Liver (tissue), 9 donors: ENCODE results near the gene RTP1. TPM values are rescaled to one million over a fixed set of nuclear protein-coding genes. Genes with fewer than 3 reads are reported as not detected.

Source experiments
- DNase-seq: peaks from one replicate; pipeline ENCODE4 v3.0.0-alpha.2; 2017; ENCODE audit warnings: low spot score
- H3K27ac ChIP-seq, 2 donors: one replicate each; pipeline ENCODE4 v1.7.0; 2013; ENCODE audit warnings: inconsistent platforms in 2 of 2, low read length in 2 of 2, control low read depth in 1 of 2, low read depth in 1 of 2, mild to moderate bottlenecking in 1 of 2
- H3K27me3 ChIP-seq, 4 donors: one replicate each; pipeline versions ENCODE4 v1.6.1 to v1.7.0; 2013; ENCODE audit warnings: low read length in 3 of 4, inconsistent platforms in 1 of 4, mild to moderate bottlenecking in 1 of 4, moderate library complexity in 1 of 4; ENCODE audit not compliant: control insufficient read depth in 4 of 4, insufficient read depth in 4 of 4
- H3K36me3 ChIP-seq, 4 donors: one replicate each; pipeline versions ENCODE4 v1.6.1 to v1.7.0; 2013; ENCODE audit warnings: low read length in 3 of 4, mild to moderate bottlenecking in 3 of 4, low read depth in 1 of 4, moderate library complexity in 1 of 4; ENCODE audit not compliant: control insufficient read depth in 4 of 4, insufficient read depth in 3 of 4
- H3K4me1 ChIP-seq, 4 donors: one replicate each; pipeline versions ENCODE4 v1.6.1 to v1.7.0; 2013; ENCODE audit warnings: low read length in 3 of 4, mild to moderate bottlenecking in 3 of 4, moderate library complexity in 1 of 4; ENCODE audit not compliant: control insufficient read depth in 4 of 4, insufficient read depth in 4 of 4
- H3K4me3 ChIP-seq, 3 donors: one replicate each; pipeline versions ENCODE4 v1.6.1 to v1.7.0; 2013; ENCODE audit warnings: low read length in 3 of 3, control low read depth in 1 of 3, low read depth in 1 of 3, mild to moderate bottlenecking in 1 of 3
- H3K9ac ChIP-seq, 2 donors: one replicate each; pipeline ENCODE4 v1.7.0; 2013; ENCODE audit warnings: low read length in 2 of 2, mild to moderate bottlenecking in 2 of 2, moderate library complexity in 2 of 2, control low read depth in 1 of 2, low read depth in 1 of 2
- H3K9me3 ChIP-seq, 4 donors: one replicate each; pipeline versions ENCODE4 v1.6.1 to v1.7.0; 2013; ENCODE audit warnings: low read length in 3 of 4; ENCODE audit not compliant: control insufficient read depth in 4 of 4
- EGR1 ChIP-seq, 2 donors: IDR thresholded peaks; 2 replicates each; pipeline ENCODE4 v1.6.1; 2016 to 2018; ENCODE audit warnings: antibody characterized with exemption in 2 of 2, low read depth in 2 of 2
- FOXA1 ChIP-seq: IDR thresholded peaks from 2 replicates; pipeline ENCODE4 v1.6.1; 2016; ENCODE audit warnings: antibody characterized with exemption
- FOXA2 ChIP-seq: IDR thresholded peaks from 2 replicates; pipeline ENCODE4 v1.6.1; 2016; ENCODE audit warnings: antibody characterized with exemption
- GABPA ChIP-seq, 2 donors: IDR thresholded peaks in 1 of 2; conservative IDR thresholded peaks in 1 of 2; 2 replicates each; pipeline ENCODE4 v1.6.1; 2016; ENCODE audit warnings: antibody characterized with exemption in 2 of 2, mild to moderate bottlenecking in 1 of 2, moderate library complexity in 1 of 2
- HNF4A ChIP-seq, 2 donors: conservative IDR thresholded peaks; 2 replicates each; pipeline ENCODE4 v1.6.1; 2016; ENCODE audit warnings: antibody characterized with exemption in 2 of 2, mild to moderate bottlenecking in 2 of 2
- HNF4G ChIP-seq: IDR thresholded peaks from 2 replicates; pipeline ENCODE4 v1.6.1; 2016; ENCODE audit warnings: antibody characterized with exemption
- JUND ChIP-seq, 2 donors: IDR thresholded peaks; 2 replicates each; pipeline ENCODE4 v1.6.1; 2016; ENCODE audit warnings: antibody characterized with exemption in 2 of 2
- NR2F2 ChIP-seq: IDR thresholded peaks from 2 replicates; pipeline ENCODE4 v1.6.1; 2016; ENCODE audit warnings: antibody characterized with exemption
- RAD21 ChIP-seq, 2 donors: IDR thresholded peaks; 2 replicates each; pipeline ENCODE4 v1.6.1; 2016; ENCODE audit warnings: antibody characterized with exemption in 2 of 2, mild to moderate bottlenecking in 2 of 2
- RXRA ChIP-seq, 2 donors: IDR thresholded peaks; 2 replicates each; pipeline ENCODE4 v1.6.1; 2017 to 2018; ENCODE audit warnings: antibody characterized with exemption in 2 of 2, mild to moderate bottlenecking in 1 of 2
- SP1 ChIP-seq: IDR thresholded peaks from 2 replicates; pipeline ENCODE4 v1.6.1; 2018; ENCODE audit warnings: antibody characterized with exemption, mild to moderate bottlenecking
- TAF1 ChIP-seq: conservative IDR thresholded peaks from 2 replicates; pipeline ENCODE4 v1.6.1; 2016; ENCODE audit warnings: antibody characterized with exemption, mild to moderate bottlenecking
- YY1 ChIP-seq: IDR thresholded peaks from 2 replicates; pipeline ENCODE4 v1.6.1; 2016; ENCODE audit warnings: antibody characterized with exemption, mild to moderate bottlenecking
- WGBS: extraction: QIAGEN DNeasy Blood & Tissue Kit; methylation state at CpG from one replicate; pipeline ENCODE4 v1.1.7; 2013; 5-methylcytosine and 5-hydroxymethylcytosine counted together
- polyA plus RNA-seq, 2 donors: library from polyadenylated mRNA; stranded (reverse) in 1 of 2; unstranded in 1 of 2; fragments of 200-250 nt in 1 of 2; fragments of >200 nt in 1 of 2; fragmentation: Nextera tagmentation in 1 of 2; extraction: Ambion mirVana in 1 of 2; gene quantifications; one replicate each; pipeline versions ENCODE4 v1.2.1 to v1.2.3, GENCODE V29; 2013 to 2015
- total RNA-seq, 2 donors: library from RNA; depleted of rRNA; stranded (reverse); fragments of >200 nt; gene quantifications; one replicate each; pipeline ENCODE4 v1.2.3, GENCODE V29; 2014
- TF ChIP-seq, protein P1 (sequence below): IDR thresholded peaks from 2 replicates; pipeline ENCODE4 v1.6.1; 2016; ENCODE audit warnings: antibody characterized with exemption
- TF ChIP-seq, protein P2 (sequence below): IDR thresholded peaks from 2 replicates; pipeline ENCODE4 v1.6.1; 2016; ENCODE audit warnings: antibody characterized with exemption
- TF ChIP-seq, protein P3 (sequence below): fragments of 150-350 bp; IDR thresholded peaks from 2 replicates; pipeline ENCODE4 v1.5.1; 2017; ENCODE audit warnings: improper control_type of control experiment, low read depth, low read length; ENCODE audit not compliant: missing input control
- TF ChIP-seq, protein P4 (sequence below): IDR thresholded peaks from 2 replicates; pipeline ENCODE4 v1.6.1; 2016; ENCODE audit warnings: antibody characterized with exemption
- TF ChIP-seq, protein P5 (sequence below): IDR thresholded peaks from 2 replicates; pipeline ENCODE4 v1.6.1; 2016; ENCODE audit warnings: antibody characterized with exemption, mild to moderate bottlenecking
- donor health status: healthy.
- donor health status: healthy.
- donor health status: healthy.
- donor health status: healthy.
- donor health status: healthy.

RTP1 gene
- total and polyA plus RNA-seq, 4 donors: not detected

DNA sequence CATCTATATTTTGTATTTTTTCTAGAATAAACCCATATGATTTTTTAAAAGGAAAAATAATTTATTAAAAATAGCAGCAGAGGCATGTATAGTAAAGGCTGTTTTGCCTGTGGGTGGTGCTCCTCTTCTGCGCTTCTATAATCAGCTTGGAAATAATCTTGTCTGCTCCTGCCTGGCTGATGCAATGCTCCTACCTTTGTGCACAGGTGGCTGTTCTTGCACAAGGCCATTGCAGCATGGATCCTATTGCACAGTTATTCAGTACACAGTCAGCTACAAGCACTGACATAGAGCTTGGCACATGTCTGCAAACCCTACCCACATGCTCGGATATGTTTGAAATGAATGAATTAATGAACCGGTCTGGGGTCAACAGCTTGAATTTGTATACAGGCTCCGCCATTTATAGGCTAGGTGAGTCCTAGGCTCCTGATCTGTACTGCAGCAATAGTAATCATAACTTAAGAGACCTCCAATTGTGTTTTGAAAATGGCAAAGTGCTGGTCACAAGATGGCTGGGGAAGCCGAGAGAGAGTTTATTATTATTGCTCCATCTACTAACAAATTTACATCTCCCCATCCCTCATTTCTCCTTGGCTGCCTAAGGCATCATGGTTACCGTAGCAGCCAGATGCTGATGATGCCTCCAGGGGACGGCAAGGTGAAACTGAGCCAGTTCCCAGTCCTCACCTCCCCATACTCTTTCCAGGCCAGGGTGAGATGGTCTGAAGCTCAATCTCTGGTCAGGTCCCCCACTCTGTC is 532 bp upstream of the RTP1 start:
- no peak overlapping the region for H3K9ac ChIP-seq
- TF ChIP-seq, protein P1, sequence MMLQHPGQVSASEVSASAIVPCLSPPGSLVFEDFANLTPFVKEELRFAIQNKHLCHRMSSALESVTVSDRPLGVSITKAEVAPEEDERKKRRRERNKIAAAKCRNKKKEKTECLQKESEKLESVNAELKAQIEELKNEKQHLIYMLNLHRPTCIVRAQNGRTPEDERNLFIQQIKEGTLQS: peak; percentile 75
- TF ChIP-seq GABPA (IDR thresholded peaks at IDR 0.05 in 1 of 2, conservative IDR thresholded peaks at IDR 0.05 in 1 of 2): no peak
- TF ChIP-seq, protein P2, sequence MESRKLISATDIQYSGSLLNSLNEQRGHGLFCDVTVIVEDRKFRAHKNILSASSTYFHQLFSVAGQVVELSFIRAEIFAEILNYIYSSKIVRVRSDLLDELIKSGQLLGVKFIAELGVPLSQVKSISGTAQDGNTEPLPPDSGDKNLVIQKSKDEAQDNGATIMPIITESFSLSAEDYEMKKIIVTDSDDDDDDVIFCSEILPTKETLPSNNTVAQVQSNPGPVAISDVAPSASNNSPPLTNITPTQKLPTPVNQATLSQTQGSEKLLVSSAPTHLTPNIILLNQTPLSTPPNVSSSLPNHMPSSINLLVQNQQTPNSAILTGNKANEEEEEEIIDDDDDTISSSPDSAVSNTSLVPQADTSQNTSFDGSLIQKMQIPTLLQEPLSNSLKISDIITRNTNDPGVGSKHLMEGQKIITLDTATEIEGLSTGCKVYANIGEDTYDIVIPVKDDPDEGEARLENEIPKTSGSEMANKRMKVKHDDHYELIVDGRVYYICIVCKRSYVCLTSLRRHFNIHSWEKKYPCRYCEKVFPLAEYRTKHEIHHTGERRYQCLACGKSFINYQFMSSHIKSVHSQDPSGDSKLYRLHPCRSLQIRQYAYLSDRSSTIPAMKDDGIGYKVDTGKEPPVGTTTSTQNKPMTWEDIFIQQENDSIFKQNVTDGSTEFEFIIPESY: no peak
- TF ChIP-seq RAD21 (IDR thresholded peaks at IDR 0.05): peak in 1 of 2 donors; percentile 30
- no peak for TF ChIP-seq NR2F2
- no peak for TF ChIP-seq TAF1
- TF ChIP-seq SP1: peak; percentile 9
- TF ChIP-seq, protein P3, sequence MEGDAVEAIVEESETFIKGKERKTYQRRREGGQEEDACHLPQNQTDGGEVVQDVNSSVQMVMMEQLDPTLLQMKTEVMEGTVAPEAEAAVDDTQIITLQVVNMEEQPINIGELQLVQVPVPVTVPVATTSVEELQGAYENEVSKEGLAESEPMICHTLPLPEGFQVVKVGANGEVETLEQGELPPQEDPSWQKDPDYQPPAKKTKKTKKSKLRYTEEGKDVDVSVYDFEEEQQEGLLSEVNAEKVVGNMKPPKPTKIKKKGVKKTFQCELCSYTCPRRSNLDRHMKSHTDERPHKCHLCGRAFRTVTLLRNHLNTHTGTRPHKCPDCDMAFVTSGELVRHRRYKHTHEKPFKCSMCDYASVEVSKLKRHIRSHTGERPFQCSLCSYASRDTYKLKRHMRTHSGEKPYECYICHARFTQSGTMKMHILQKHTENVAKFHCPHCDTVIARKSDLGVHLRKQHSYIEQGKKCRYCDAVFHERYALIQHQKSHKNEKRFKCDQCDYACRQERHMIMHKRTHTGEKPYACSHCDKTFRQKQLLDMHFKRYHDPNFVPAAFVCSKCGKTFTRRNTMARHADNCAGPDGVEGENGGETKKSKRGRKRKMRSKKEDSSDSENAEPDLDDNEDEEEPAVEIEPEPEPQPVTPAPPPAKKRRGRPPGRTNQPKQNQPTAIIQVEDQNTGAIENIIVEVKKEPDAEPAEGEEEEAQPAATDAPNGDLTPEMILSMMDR: no peak
- peak in 1 of 2 donors; percentile 10 for TF ChIP-seq HNF4A (conservative IDR thresholded peaks at IDR 0.05)
- no peak for TF ChIP-seq YY1
- H3K4me3 ChIP-seq: no peak overlapping the region
- no peaks in the 10 kb centered on the region for H3K36me3 ChIP-seq
- WGBS: 92% methylated on average over 7 of the region's 7 CpGs
- no peaks in the 10 kb centered on the region for H3K9me3 ChIP-seq
- H3K27ac ChIP-seq: no peak overlapping the region
- no peak for DNase-seq
- no peaks in the 10 kb centered on the region for H3K4me1 ChIP-seq
- no peaks in the 10 kb centered on the region for H3K27me3 ChIP-seq

DNA sequence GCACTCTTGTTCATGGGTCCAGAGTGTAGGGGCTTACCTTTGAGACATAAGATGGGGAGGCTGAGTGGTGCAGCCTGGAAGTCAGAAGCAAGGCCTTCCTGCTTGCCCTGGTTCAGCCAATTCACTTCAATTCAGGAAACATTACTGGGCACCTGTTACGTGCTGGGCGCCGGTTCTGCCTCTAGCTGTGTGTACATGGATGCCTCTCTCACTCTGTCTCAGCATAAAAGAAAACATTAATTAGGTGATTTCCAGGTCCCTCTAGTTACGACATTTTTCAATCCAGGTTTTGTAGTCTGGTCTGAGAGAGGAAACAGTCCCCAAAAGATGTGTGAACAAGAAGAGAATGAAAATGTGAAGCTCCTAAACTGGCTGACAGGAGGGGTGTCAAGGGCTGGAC is 1.2 kb downstream of the RTP1 start:
- no peaks in the 10 kb centered on the region for H3K36me3 ChIP-seq
- 94% methylated on average over 4 of the region's 4 CpGs for WGBS
- H3K27me3 ChIP-seq: no peaks in the 10 kb centered on the region
- H3K4me1 ChIP-seq: no peaks in the 10 kb centered on the region
- no peak overlapping the region for H3K27ac ChIP-seq
- H3K9me3 ChIP-seq: no peaks in the 10 kb centered on the region
- DNase-seq: no peak
- H3K4me3 ChIP-seq: no peak overlapping the region
- H3K9ac ChIP-seq: no peak overlapping the region
- TF ChIP-seq, protein P3: no peak
- TF ChIP-seq FOXA2 (no peak), GABPA (IDR thresholded peaks at IDR 0.05 in 1 of 2, conservative IDR thresholded peaks at IDR 0.05 in 1 of 2) (no peak), RAD21 (IDR thresholded peaks at IDR 0.05) (no peak), TAF1 (no peak), EGR1 (IDR thresholded peaks at IDR 0.05; ENCODE audit: low read depth in 2 of 2) (no peak), YY1 (no peak), NR2F2 (no peak), FOXA1 (no peak), HNF4A (conservative IDR thresholded peaks at IDR 0.05) (no peak), HNF4G (no peak), JUND (IDR thresholded peaks at IDR 0.05) (no peak), RXRA (IDR thresholded peaks at IDR 0.05) (no peak), SP1 (no peak)
- TF ChIP-seq, protein P4, sequence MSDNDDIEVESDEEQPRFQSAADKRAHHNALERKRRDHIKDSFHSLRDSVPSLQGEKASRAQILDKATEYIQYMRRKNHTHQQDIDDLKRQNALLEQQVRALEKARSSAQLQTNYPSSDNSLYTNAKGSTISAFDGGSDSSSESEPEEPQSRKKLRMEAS: no peak
- TF ChIP-seq, protein P1: no peak
- TF ChIP-seq, protein P5, sequence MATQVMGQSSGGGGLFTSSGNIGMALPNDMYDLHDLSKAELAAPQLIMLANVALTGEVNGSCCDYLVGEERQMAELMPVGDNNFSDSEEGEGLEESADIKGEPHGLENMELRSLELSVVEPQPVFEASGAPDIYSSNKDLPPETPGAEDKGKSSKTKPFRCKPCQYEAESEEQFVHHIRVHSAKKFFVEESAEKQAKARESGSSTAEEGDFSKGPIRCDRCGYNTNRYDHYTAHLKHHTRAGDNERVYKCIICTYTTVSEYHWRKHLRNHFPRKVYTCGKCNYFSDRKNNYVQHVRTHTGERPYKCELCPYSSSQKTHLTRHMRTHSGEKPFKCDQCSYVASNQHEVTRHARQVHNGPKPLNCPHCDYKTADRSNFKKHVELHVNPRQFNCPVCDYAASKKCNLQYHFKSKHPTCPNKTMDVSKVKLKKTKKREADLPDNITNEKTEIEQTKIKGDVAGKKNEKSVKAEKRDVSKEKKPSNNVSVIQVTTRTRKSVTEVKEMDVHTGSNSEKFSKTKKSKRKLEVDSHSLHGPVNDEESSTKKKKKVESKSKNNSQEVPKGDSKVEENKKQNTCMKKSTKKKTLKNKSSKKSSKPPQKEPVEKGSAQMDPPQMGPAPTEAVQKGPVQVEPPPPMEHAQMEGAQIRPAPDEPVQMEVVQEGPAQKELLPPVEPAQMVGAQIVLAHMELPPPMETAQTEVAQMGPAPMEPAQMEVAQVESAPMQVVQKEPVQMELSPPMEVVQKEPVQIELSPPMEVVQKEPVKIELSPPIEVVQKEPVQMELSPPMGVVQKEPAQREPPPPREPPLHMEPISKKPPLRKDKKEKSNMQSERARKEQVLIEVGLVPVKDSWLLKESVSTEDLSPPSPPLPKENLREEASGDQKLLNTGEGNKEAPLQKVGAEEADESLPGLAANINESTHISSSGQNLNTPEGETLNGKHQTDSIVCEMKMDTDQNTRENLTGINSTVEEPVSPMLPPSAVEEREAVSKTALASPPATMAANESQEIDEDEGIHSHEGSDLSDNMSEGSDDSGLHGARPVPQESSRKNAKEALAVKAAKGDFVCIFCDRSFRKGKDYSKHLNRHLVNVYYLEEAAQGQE: no peak
